Lower leg skin (tissue), 3 donors: ENCODE data around the gene OPRM1.

Experiments used
- CTCF ChIP-seq, 3 donors: fragments of 450-650 bp; IDR thresholded peaks; one replicate each; pipeline ENCODE4 v1.5.1; 2016; ENCODE audit warnings: antibody characterized with exemption in 3 of 3, mild to moderate bottlenecking in 3 of 3, moderate library complexity in 2 of 3
- POLR2A ChIP-seq, 2 donors: fragments of 450-650 bp; IDR thresholded peaks; one replicate each; pipeline ENCODE4 v1.6.1; 2016 to 2017; ENCODE audit warnings: antibody characterized with exemption in 2 of 2, mild to moderate bottlenecking in 1 of 2, moderate library complexity in 1 of 2

DNA sequence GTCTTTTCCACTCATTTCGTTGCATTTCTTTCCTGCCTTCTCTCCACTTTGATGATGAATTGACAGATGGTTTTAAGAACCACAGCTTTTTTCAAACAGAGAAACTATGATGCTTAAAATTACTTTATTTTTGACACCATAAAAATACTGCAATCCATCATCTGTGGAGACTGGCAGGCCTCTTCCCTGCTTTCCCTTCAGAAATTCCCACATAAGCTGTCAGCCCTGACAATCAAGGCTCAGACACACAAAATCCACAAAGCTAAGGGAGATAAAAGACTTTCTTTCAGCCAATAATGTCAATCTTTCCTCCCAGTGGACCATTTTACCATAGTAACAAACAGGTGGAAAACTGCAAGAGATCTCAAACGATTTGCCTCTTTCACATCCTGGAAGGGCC lies 235.1 kb downstream of the OPRM1 start:
- TF ChIP-seq CTCF (IDR thresholded peaks at IDR 0.05): no peak
- TF ChIP-seq POLR2A (IDR thresholded peaks at IDR 0.05): no peak
